A549 (cell line): ENCODE results near the gene LENG8. TPM values are rescaled to one million over a fixed set of nuclear protein-coding genes. Genes with fewer than 3 reads are reported as not detected.

Experiments
- ATAC-seq, 2 experiments: fragments of 200-7000 bp in 1 of 2; fragments of >200 bp in 1 of 2; cut with Nextera tagmentation in 1 of 2; cut with Tn5 transposase in 1 of 2; 3 replicates each; pipeline versions ENCODE4 v1.8.0 to v1.9.1; 2018 to 2020; ENCODE audit warnings: mild to moderate bottlenecking in 1 of 2, moderate library complexity in 1 of 2
- CTCF ChIA-PET: fragments of 300-600 bp; sonication (Branson Sonifier 250); formaldehyde crosslinking; extraction: SDS; loops from one replicate; lab custom pipeline; 2021; ENCODE audit warnings: antibody characterized with exemption, inconsistent platforms; lab: Yijun Ruan, JAX
- POLR2A ChIA-PET: fragments of 350-600 bp; formaldehyde crosslinking; extraction: SDS; loops from one replicate; lab custom pipeline; 2021; ENCODE audit warnings: antibody characterized with exemption, inconsistent platforms; lab: Yijun Ruan, JAX
- DNase-seq, 2 experiments: peaks; one replicate each; pipeline versions ENCODE4 v3.0.0 to v3.0.0-alpha.2; 2011 to 2016; ENCODE audit warnings: low read depth in 1 of 2, low spot score in 1 of 2
- FAIRE-seq: peaks from 2 replicates; lab custom pipeline; 2011; peaks lifted over from hg19 to GRCh38; lab: Jason Lieb, UNC
- H3K27ac ChIP-seq, 2 experiments: fragments of >200 bp; sonication (Bioruptor Twin); formaldehyde crosslinking; 3 replicates each; pipeline ENCODE4 v1.5.1; 2016 to 2017
- H3K4me1 ChIP-seq: fragments of >200 bp; sonication (Bioruptor Twin); formaldehyde crosslinking; 3 replicates; pipeline ENCODE4 v1.6.1; 2016
- H3K4me2 ChIP-seq: fragments of >200 bp; sonication (Bioruptor Twin); formaldehyde crosslinking; 3 replicates; pipeline ENCODE4 v1.6.1; 2016
- H3K4me3 ChIP-seq: fragments of >200 bp; sonication (Bioruptor Twin); formaldehyde crosslinking; 3 replicates; pipeline ENCODE4 v1.5.1; 2016
- H3K9me3 ChIP-seq: fragments of >200 bp; sonication (Bioruptor Twin); formaldehyde crosslinking; 3 replicates; pipeline ENCODE4 v1.6.1; 2016
- BHLHE40 ChIP-seq: IDR thresholded peaks from 2 replicates; pipeline ENCODE4 v1.6.1; 2012; ENCODE audit warnings: low read depth, low read length, inconsistent platforms
- CBX8 ChIP-seq: fragments of 200-600 bp; sonication (generic); IDR thresholded peaks from 2 replicates; pipeline ENCODE4 v1.6.1; 2016
- CEBPB ChIP-seq, 2 experiments: fragments of >200 bp in 1 of 2; sonication (Bioruptor Twin) in 1 of 2; formaldehyde crosslinking in 1 of 2; IDR thresholded peaks; 2 replicates each; pipeline ENCODE4 v1.6.1; 2012 to 2016
- EHF ChIP-seq: fragments of 250-450 bp; sonication (Bioruptor Pico); IDR thresholded peaks from 2 replicates; pipeline ENCODE4 v1.5.0; 2020; ENCODE audit warnings: mild to moderate bottlenecking
- HEYL ChIP-seq: fragments of 250-450 bp; sonication (Bioruptor Pico); IDR thresholded peaks from 2 replicates; pipeline ENCODE4 v1.8.0; 2021; ENCODE audit warnings: mild to moderate bottlenecking, moderate library complexity
- HOXB13 ChIP-seq: fragments of 250-450 bp; sonication (Bioruptor Pico); IDR thresholded peaks from 2 replicates; pipeline ENCODE4 v1.5.0; 2020; ENCODE audit warnings: low read depth, mild to moderate bottlenecking, moderate library complexity
- HOXB5 ChIP-seq: fragments of 250-450 bp; sonication (Bioruptor Pico); IDR thresholded peaks from 2 replicates; pipeline ENCODE4 v1.5.0; 2020; ENCODE audit warnings: mild to moderate bottlenecking, moderate library complexity
- JUN ChIP-seq, 2 experiments: fragments of >200 bp; sonication (Bioruptor Twin); formaldehyde crosslinking; IDR thresholded peaks; 2 replicates in 1 of 2; 3 replicates in 1 of 2; pipeline ENCODE4 v1.6.1; 2016 to 2017
- JUNB ChIP-seq: fragments of >200 bp; sonication (Bioruptor Twin); formaldehyde crosslinking; IDR thresholded peaks from 2 replicates; pipeline ENCODE4 v1.6.1; 2016
- KDM1A ChIP-seq: fragments of 200-600 bp; sonication (generic); IDR thresholded peaks from 2 replicates; pipeline ENCODE4 v1.6.1; 2016; ENCODE audit warnings: low read depth, mild to moderate bottlenecking
- KDM5A ChIP-seq: fragments of 200-600 bp; sonication (generic); IDR thresholded peaks from 2 replicates; pipeline ENCODE4 v1.6.1; 2016; ENCODE audit warnings: antibody characterized with exemption, mild to moderate bottlenecking
- PHF8 ChIP-seq: fragments of 200-600 bp; sonication (generic); IDR thresholded peaks from 2 replicates; pipeline ENCODE4 v1.6.1; 2016; ENCODE audit warnings: low read depth, mild to moderate bottlenecking, antibody characterized with exemption, moderate library complexity, borderline replicate concordance
- POLR2A ChIP-seq: IDR thresholded peaks from 2 replicates; pipeline ENCODE4 v1.6.1; 2012; ENCODE audit warnings: mild to moderate bottlenecking, low read length
- RCOR1 ChIP-seq: fragments of 150-350 bp; IDR thresholded peaks from 2 replicates; pipeline ENCODE4 v1.6.1; 2014; ENCODE audit warnings: antibody characterized with exemption, low read length, low read depth
- RFX5 ChIP-seq: fragments of 450-650 bp; IDR thresholded peaks from 2 replicates; pipeline ENCODE4 v1.7.1; 2014; ENCODE audit warnings: antibody characterized with exemption, mild to moderate bottlenecking, moderate library complexity
- SMC3 ChIP-seq: fragments of >200 bp; sonication (Bioruptor Twin); formaldehyde crosslinking; IDR thresholded peaks from 3 replicates; pipeline ENCODE4 v1.6.1; 2018; ENCODE audit warnings: inconsistent platforms
- SREBF2 ChIP-seq: fragments of 450-650 bp; IDR thresholded peaks from 2 replicates; pipeline ENCODE4 v1.6.1; 2014; ENCODE audit warnings: mild to moderate bottlenecking, moderate library complexity
- TFCP2L1 ChIP-seq: fragments of 250-450 bp; sonication (Bioruptor Pico); IDR thresholded peaks from 2 replicates; pipeline ENCODE4 v1.5.0; 2021; ENCODE audit warnings: mild to moderate bottlenecking
- ZFP36 ChIP-seq: fragments of 450-650 bp; IDR thresholded peaks from 2 replicates; pipeline ENCODE4 v1.6.1; 2014; ENCODE audit warnings: borderline replicate concordance; ENCODE audit not compliant: partially characterized antibody
- ZNF302 ChIP-seq: fragments of 250-450 bp; sonication (Bioruptor Pico); IDR thresholded peaks from 2 replicates; pipeline ENCODE4 v1.9.0; 2021; ENCODE audit warnings: inconsistent platforms, mild to moderate bottlenecking, moderate library complexity
- WGBS: methylation state at CpG from one replicate; pipeline ENCODE4 v1.1.6; 2017; ENCODE audit errors: missing lambda C conversion rate; 5-methylcytosine and 5-hydroxymethylcytosine counted together
- polyA plus RNA-seq, 4 experiments: library from polyadenylated mRNA; depleted of rRNA in 3 of 4; stranded (reverse); fragments of >200 nt; fragmentation: RNase III in 1 of 4; extraction: RNeasy Plus Mini Kit Qiagen cat#74134 plus additional on column Dnase treatment in 1 of 4; gene quantifications; 2 replicates in 3 of 4; 3 replicates in 1 of 4; pipeline ENCODE4 v1.2.3, GENCODE V29; 2011 to 2017
- TF ChIP-seq, protein P1 (sequence below): fragments of 250-450 bp; sonication (Bioruptor Pico); IDR thresholded peaks from 2 replicates; pipeline ENCODE4 v1.5.0; 2021; ENCODE audit warnings: mild to moderate bottlenecking, moderate library complexity, borderline replicate concordance
- TF ChIP-seq, protein P2 (sequence below): IDR thresholded peaks from 2 replicates; pipeline ENCODE4 v1.6.1; 2012; ENCODE audit warnings: low read depth, borderline replicate concordance
- TF ChIP-seq, protein P3 (sequence below): fragments of 450-650 bp; IDR thresholded peaks from 2 replicates; pipeline ENCODE4 v1.6.1; 2014; ENCODE audit warnings: antibody characterized with exemption
- TF ChIP-seq, protein P4 (sequence below): IDR thresholded peaks from 2 replicates; pipeline ENCODE4 v1.6.1; 2012
- TF ChIP-seq, protein P5 (sequence below): IDR thresholded peaks from 2 replicates; pipeline ENCODE4 v1.6.1; 2012
- TF ChIP-seq, protein P6 (sequence below): fragments of 200-600 bp; sonication (generic); IDR thresholded peaks from 2 replicates; pipeline ENCODE4 v1.6.1; 2016; ENCODE audit warnings: antibody characterized with exemption, mild to moderate bottlenecking, moderate library complexity

Gene LENG8
- polyA plus RNA-seq, 2 of the 4 experiments (the other 2 are of a cell fraction), result 30.6 to 140 TPM

DNA sequence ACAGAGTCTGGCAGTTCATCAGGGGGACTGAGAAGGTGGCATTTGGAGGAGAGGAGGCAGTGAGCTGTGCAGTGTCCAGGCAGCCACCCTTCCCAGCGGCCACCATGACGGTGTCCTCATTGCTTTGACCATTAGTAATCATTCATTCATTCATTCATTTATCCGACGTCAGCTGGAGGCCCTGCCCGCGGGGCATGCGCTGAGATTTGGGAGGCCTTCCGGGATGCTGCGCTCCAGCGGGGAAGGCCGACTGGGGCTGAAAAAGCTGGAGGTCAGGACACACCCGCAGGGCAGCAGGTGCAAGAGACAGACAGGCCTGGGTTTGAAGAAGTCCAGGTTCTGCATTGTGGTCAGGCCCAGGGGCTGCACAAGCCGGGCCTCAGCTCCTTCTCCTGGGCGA lies 24.8 kb upstream of the LENG8 start:
- H3K4me1 ChIP-seq, result peaks cover 13% of the 10 kb centered on the region; the same call in 2 of the 3 replicates
- FAIRE-seq, result no peak
- CTCF ChIA-PET, result interaction anchor here (0.9 to 2.7 kb wide), 4 partner anchors 9 to 33 kb away, joined by 3 to 10 read pairs (median 3); partner anchors contain the start of gene TTYH1
- no peak overlapping the region for H3K4me2 ChIP-seq
- no peaks in the 10 kb centered on the region for H3K9me3 ChIP-seq
- no peak for DNase-seq
- no peak overlapping the region for H3K4me3 ChIP-seq
- no peak overlapping the region for H3K27ac ChIP-seq
- TF ChIP-seq EHF (CRISPR knock-in tag) (no peak), CBX8 (no peak), SMC3 (no peak), KDM5A (no peak), SREBF2 (no peak), HOXB13 (no peak), PHF8 (no peak), HEYL (CRISPR knock-in tag) (no peak), ZNF302 (CRISPR knock-in tag) (no peak), JUN (IDR thresholded peaks at IDR 0.05) (no peak), BHLHE40 (no peak), CEBPB (IDR thresholded peaks at IDR 0.05) (no peak), POLR2A (no peak)
- TF ChIP-seq, protein P1, sequence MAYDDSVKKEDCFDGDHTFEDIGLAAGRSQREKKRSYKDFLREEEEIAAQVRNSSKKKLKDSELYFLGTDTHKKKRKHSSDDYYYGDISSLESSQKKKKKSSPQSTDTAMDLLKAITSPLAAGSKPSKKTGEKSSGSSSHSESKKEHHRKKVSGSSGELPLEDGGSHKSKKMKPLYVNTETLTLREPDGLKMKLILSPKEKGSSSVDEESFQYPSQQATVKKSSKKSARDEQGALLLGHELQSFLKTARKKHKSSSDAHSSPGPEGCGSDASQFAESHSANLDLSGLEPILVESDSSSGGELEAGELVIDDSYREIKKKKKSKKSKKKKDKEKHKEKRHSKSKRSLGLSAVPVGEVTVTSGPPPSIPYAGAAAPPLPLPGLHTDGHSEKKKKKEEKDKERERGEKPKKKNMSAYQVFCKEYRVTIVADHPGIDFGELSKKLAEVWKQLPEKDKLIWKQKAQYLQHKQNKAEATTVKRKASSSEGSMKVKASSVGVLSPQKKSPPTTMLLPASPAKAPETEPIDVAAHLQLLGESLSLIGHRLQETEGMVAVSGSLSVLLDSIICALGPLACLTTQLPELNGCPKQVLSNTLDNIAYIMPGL (CRISPR knock-in tag), result no peak
- TF ChIP-seq, protein P2, sequence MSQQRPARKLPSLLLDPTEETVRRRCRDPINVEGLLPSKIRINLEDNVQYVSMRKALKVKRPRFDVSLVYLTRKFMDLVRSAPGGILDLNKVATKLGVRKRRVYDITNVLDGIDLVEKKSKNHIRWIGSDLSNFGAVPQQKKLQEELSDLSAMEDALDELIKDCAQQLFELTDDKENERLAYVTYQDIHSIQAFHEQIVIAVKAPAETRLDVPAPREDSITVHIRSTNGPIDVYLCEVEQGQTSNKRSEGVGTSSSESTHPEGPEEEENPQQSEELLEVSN, result no peak
- TF ChIP-seq, protein P3, sequence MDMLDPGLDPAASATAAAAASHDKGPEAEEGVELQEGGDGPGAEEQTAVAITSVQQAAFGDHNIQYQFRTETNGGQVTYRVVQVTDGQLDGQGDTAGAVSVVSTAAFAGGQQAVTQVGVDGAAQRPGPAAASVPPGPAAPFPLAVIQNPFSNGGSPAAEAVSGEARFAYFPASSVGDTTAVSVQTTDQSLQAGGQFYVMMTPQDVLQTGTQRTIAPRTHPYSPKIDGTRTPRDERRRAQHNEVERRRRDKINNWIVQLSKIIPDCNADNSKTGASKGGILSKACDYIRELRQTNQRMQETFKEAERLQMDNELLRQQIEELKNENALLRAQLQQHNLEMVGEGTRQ, result no peak
- TF ChIP-seq, protein P4, sequence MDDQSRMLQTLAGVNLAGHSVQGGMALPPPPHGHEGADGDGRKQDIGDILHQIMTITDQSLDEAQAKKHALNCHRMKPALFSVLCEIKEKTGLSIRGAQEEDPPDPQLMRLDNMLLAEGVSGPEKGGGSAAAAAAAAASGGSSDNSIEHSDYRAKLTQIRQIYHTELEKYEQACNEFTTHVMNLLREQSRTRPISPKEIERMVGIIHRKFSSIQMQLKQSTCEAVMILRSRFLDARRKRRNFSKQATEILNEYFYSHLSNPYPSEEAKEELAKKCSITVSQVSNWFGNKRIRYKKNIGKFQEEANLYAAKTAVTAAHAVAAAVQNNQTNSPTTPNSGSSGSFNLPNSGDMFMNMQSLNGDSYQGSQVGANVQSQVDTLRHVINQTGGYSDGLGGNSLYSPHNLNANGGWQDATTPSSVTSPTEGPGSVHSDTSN, result no peak
- TF ChIP-seq, protein P5, sequence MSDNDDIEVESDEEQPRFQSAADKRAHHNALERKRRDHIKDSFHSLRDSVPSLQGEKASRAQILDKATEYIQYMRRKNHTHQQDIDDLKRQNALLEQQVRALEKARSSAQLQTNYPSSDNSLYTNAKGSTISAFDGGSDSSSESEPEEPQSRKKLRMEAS, result no peak
- POLR2A ChIA-PET, result no interaction called here
- 70% methylated on average over 14 of the region's 14 CpGs for WGBS
- no peak for ATAC-seq

DNA sequence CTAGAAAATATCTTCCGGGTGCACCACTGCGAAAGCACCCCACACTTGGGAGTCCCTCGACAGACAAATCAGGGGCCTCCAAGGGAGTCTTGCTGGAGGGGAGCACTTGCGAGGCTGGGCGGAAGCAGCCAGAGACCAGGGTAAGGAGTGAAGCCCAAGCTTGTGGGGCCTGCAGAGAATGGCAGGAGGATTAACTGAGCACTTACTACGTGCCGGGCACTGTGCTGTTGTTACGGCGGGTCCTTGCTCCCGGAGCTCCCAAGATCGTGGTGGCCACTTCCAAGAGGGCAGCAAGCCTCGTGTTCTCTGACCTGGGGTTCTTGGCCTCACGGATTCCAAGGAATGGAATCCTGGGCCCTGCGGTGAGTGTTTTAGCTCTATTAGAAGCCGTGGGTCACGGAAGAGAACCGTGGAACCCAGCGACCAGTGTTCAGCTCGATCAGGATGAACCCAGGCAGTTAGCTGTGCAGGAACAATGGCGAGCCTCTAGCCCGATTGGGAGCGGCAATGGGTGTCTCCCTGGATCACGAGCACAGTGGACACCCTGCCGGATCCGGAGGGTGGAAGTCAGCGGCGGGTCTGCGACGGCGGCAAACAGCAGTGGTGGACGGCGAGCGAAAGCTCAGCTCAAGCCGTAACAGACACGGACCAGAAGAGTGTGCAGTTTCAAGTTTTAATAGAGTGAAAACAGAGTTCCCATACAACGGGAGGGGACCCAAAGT lies 24.2 kb upstream of the LENG8 start:
- peaks cover 13% of the 10 kb centered on the region; the same call in 2 of the 3 replicates for H3K4me1 ChIP-seq
- H3K4me3 ChIP-seq, result no peak overlapping the region
- DNase-seq (no peak), ATAC-seq (no peak), FAIRE-seq (no peak)
- H3K9me3 ChIP-seq, result no peaks in the 10 kb centered on the region
- H3K27ac ChIP-seq, result no peak overlapping the region
- CTCF ChIA-PET, result interaction anchor here (0.6 to 2.7 kb wide), 6 partner anchors 9 to 211 kb away, joined by 3 to 10 read pairs (median 3); partner anchors contain the start of gene TTYH1
- POLR2A ChIA-PET, result interaction anchor here (2.0 kb wide), 1 partner anchor 24 kb away, joined by 6 read pairs; the partner anchor contains the start of gene LENG8
- H3K4me2 ChIP-seq, result no peak overlapping the region
- WGBS, result 74% methylated on average over 36 of the region's 36 CpGs
- TF ChIP-seq JUNB (no peak), HOXB5 (CRISPR knock-in tag) (no peak), KDM1A (no peak), RFX5 (no peak), RCOR1 (no peak), TFCP2L1 (CRISPR knock-in tag) (no peak), ZFP36 (no peak)
- TF ChIP-seq, protein P6, sequence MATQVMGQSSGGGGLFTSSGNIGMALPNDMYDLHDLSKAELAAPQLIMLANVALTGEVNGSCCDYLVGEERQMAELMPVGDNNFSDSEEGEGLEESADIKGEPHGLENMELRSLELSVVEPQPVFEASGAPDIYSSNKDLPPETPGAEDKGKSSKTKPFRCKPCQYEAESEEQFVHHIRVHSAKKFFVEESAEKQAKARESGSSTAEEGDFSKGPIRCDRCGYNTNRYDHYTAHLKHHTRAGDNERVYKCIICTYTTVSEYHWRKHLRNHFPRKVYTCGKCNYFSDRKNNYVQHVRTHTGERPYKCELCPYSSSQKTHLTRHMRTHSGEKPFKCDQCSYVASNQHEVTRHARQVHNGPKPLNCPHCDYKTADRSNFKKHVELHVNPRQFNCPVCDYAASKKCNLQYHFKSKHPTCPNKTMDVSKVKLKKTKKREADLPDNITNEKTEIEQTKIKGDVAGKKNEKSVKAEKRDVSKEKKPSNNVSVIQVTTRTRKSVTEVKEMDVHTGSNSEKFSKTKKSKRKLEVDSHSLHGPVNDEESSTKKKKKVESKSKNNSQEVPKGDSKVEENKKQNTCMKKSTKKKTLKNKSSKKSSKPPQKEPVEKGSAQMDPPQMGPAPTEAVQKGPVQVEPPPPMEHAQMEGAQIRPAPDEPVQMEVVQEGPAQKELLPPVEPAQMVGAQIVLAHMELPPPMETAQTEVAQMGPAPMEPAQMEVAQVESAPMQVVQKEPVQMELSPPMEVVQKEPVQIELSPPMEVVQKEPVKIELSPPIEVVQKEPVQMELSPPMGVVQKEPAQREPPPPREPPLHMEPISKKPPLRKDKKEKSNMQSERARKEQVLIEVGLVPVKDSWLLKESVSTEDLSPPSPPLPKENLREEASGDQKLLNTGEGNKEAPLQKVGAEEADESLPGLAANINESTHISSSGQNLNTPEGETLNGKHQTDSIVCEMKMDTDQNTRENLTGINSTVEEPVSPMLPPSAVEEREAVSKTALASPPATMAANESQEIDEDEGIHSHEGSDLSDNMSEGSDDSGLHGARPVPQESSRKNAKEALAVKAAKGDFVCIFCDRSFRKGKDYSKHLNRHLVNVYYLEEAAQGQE, result no peak
- TF ChIP-seq, protein P4, result no peak
- TF ChIP-seq, protein P1 (CRISPR knock-in tag), result no peak
